WTC11 (cell line): ENCODE results near the gene KNTC1.
"Not testable (repeated sequence)": the region's sequence is repeated elsewhere in the genome, so short reads cannot be mapped to it uniquely, and the experiment has no call there.

Experiments used
- CTCF ChIP-seq: fragments of 200-600 bp; IDR thresholded peaks from 2 replicates; pipeline ENCODE4 v1.8.0; 2022; ENCODE audit warnings: antibody characterized with exemption
- KAT7 ChIP-seq: sonication (generic); formaldehyde crosslinking; IDR thresholded peaks from 2 replicates; pipeline ENCODE4 v1.8.1; 2023; ENCODE audit warnings: missing genetic modification reagents, mild to moderate bottlenecking, borderline replicate concordance
- NR2C2 ChIP-seq: sonication (generic); formaldehyde crosslinking; IDR thresholded peaks from 2 replicates; pipeline ENCODE4 v1.8.0; 2022; ENCODE audit warnings: mild to moderate bottlenecking, missing genetic modification reagents

- not testable (repeated sequence) for TF ChIP-seq NR2C2 (CRISPR knock-in tag); CTCF; KAT7 (CRISPR knock-in tag)
Observed at GRCh38 chr12:122653291-122653690, 126.2 kb downstream of the KNTC1 start.
